GM19324 (cell line): ENCODE measurements around the gene GNAT3.

ENCODE experiments used
- ATAC-seq: cut with Tn5 transposase; IDR thresholded peaks from one replicate; pipeline ENCODE4 v1.9.1; 2021; ENCODE audit warnings: mild to moderate bottlenecking, moderate library complexity; ENCODE audit not compliant: unreplicated experiment, low FRiP score

The GNAT3 gene

GRCh38 chr7:80505900-80506500 lies 5.9 kb downstream of the GNAT3 start:
- ATAC-seq: no peak

DNA sequence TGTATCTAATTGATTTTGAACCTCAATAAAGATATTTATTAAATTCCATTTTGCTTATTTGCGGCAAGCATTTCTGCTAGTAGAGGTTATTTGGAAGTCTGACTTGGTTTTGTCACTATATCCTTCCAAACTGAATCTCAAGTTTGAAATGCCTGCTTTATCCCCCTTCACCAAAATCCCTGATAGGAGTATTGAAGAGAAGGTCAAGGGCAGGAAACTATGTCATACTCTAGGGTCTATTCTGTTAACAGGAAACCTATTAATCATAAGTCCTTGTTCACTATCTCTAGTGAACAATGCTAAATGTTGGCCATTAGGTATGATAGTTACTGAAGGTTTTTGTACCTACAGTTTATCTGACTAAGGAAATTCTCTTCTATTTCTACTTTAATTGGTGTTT lies 11.5 kb downstream of the GNAT3 start:
- no peak for ATAC-seq

DNA sequence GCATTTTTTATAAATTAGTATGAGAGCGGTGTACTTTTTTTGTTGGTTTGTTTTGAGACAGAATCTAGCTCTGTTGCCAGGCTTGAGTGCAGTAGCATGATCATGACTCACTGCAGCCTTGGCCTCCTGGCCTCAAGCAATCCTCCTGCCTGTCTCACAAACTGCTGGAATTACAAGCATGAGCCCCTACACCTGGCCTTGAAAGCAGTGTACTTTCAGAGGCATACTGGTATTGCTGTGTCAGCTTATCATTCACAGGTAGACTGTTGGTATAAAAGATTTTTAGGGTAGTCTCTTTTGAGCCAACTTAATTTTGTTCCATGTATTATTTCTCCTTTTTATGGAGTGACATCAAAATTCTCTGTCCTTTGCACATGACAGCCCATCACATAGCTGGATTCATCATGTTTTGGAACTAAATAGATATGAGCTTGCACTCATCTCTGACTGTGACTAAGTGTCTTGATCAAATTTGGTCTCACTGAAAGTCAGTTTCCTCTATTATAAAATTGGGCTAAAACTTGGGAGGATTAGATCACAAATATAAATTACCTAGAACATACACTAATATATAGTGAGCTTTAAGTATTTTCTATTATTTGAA lies 12.4 kb downstream of the GNAT3 start:
- ATAC-seq: no peak

DNA sequence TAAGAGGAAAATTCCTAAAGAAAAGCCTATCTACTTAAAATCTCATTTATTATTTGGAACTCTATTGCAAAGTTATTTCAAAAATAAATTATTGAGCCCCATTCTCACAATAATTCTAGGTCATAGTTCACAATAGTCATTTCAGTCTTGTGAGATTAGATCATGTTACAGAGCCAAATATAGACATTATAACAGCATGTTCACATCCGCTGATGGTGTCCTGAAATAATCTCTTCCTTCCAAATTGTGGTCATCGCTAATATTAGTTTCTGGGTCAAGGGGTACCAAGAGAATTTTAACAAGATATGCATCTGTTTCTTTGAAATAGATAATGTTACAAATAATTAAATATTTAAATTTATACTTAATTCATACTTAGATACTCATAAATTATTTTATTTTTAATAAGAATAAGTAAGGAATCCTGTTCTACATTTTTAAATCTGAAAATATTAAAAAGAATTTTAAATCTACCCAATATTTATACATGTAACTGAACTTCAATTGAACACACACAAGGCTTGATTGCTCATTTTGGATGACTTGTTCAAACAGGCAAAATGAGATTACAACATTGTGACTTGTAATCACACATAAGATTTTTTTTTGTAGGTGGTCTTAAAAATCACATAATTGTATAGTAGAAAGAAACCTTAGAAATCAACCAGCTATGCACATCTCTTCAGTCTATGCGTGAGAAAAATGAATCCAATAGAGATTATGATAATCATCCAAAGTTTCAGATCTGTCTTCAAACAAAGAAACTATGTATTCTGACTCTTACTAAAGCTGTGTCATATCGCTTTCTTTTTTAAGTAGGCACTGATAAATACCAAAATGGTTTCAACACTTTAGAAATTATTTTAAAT lies 13.1 kb downstream of the GNAT3 start:
- ATAC-seq: no peak

DNA sequence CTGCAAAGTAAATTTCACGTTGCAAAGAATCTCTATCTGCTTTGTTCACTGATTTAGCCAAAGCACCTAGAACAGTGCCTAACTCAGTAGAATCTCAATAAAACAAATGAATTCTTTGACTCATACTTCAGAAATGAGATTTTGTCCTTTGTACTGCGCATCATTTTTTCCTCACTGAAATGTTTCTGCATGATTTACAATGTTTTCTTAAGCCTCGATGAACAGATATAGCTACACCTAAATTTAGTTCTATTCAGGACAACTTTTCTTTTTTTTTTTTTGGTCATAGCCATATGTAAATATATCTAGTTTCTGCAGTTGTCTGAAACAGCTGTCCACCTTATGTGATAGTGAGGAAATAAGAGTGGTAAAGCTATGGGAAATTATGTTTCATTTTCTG lies 15.3 kb downstream of the GNAT3 start:
- ATAC-seq: no peak

GRCh38 chr7:80493121-80493849 lies 18.6 kb downstream of the GNAT3 start:
- no peak for ATAC-seq

- ATAC-seq: no peak
These were observed 20.4 kb downstream of the GNAT3 start for GRCh38 chr7:80491462-80491861.

DNA sequence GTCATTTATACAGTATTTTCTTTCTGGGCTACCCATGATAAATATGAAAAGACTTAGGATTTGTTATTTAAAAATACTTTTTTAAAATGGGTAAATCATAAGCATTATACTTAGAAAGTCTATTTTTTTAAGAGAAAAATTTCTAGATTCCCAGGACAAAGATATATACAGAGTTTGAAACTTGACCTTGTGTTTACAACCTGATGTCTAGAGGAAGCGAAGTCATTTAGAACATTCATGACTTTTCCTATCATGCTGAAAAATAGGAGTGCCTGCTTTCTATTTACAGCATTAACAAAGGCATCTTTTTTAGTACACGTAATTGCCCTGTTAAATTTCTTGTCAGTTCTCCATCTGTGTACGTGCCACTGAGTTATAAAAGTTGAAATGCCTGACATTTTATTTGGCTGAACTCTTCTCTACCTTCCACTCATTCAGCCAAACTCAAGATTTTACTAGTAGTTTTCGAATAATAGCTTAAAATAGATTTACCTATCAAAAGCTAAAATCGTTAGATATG lies 23.0 kb downstream of the GNAT3 start:
- ATAC-seq: no peak

GRCh38 chr7:80488406-80488805 lies 23.5 kb downstream of the GNAT3 start:
- no peak for ATAC-seq

- ATAC-seq: no peak
These were observed 26.1 kb downstream of the GNAT3 start for GRCh38 chr7:80485721-80486120.

DNA sequence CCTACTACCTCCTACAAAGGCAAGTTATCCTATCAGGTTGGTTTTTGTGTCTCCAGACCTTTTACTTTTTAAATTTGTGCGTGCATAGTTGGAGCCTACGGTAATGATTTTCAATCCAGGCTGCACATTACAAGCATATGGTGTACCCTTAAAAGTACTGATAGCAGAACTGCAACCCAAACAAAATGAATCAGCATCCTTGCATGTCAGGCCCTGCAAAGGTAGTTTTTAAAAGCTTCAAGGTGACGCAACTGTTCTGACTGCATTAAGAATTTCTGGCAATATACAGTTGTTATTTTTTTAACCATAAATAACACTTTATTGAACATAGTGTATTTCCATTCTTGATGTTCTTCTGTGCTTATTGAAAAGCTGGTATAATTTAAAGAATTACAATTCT lies 28.9 kb downstream of the GNAT3 start:
- ATAC-seq: no peak

DNA sequence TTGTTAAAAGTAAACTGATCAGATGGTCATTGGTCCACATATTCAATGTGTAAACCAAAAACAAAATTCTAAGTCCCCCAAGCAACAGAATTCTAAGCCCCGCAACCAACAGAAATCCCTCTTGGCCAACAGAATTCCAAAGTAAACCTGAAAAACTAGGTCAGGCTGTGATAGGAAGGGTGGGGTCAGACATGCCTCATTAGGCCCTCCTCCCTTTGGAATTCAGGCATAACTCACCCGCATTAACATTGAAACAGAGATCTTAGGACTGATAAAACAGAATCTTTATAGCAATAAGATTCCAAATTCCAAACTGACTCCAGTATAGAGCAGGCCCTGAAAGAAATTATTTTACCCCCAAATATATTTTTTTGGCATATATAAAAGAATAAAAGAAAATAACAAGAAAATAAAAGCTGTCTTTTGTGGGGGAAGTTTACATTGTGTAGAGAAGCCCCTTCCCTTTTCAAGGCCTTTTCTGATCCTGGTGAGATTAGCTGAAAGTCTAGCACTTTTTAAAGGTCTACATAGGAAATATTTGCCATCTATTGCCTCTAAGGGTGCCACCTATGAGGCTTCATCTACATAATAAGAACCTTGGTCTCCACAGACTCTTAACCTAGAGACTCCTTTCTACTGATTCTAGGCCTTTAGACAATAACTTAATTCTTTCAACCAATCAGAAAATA lies 30.5 kb downstream of the GNAT3 start:
- no peak for ATAC-seq

- no peak for ATAC-seq
These were observed 31.3 kb downstream of the GNAT3 start for GRCh38 chr7:80480566-80480965.

DNA sequence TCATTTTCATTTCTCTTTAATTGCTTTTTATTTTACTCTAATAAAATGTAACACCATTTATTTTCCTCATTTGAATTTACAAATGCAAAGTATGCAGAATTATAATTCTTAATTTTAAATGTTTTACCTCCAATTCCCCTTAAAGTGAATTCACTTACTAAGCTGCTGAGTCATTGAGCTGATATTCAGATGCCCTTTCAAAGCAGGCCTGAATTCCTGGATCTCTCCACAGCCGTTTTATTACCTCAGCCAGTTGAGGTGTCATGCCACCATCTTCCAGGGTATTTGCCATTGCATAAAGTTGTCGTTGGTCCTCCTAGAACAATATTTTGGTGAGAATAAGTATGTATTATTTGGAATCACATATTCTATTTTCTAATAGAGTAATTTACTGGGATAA lies 33.2 kb downstream of the GNAT3 start:
- no peak for ATAC-seq

- no peak for ATAC-seq
These were observed 35.8 kb downstream of the GNAT3 start for GRCh38 chr7:80476035-80476434.

GRCh38 chr7:80475383-80475782 lies 36.5 kb downstream of the GNAT3 start:
- ATAC-seq: no peak

DNA sequence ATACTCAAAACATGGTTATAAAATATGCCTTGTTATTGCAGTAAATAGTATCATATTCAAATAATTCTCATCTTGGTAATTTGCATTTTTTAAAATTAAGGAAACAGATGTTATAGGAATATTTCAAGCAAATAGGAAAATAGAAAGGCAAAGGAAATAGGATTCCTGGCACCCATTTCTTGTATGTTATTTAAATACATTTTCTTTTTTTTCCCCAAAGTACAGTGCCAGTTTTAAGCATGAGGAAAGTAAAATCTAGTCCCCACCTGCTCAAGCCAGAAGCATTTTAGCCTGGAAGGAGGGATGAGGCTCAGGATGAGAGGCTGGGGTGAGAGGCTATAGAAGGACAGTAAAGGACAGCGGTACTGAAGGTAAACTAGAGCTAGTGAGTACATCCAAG lies 38.1 kb downstream of the GNAT3 start:
- no peak for ATAC-seq

DNA sequence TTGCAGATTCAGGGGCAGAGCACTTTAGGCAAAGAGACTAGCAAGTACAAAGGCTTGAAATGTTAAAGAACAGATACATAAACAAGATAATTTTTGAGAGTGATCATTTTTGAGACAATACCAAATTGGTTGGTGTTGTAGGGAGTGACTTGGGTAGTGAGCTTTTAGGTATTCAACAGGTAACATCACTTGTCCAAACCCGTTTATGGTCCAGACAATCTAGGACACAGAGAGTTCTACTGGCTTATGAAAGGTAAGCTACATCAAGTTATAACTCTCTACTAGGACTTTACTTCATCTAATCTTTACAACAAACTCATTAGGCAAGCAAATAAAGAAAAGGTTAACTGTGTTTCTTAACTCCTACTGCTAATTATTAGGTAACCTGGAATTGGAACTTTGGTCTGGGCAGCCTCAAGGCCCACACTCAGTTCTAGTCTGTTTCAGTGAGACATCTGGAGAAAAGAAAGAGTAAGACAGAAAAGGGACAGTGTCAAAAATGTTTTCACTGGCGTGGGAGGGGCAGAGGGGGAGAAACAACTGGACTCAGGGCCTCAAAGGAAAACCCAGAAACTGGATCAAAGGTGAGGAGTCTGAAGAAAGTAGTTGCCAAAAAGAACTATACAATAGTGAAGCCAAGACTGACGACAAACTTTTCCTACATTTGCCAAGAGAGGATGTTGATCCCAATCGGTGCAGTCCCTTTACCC lies 39.2 kb downstream of the GNAT3 start:
- ATAC-seq: no peak

- no peak for ATAC-seq
These were observed 42.7 kb downstream of the GNAT3 start for GRCh38 chr7:80468931-80469714.
